Astrocyte of the spinal cord (primary cell): Measurements from ENCODE around the gene CAMK2D.

Source experiments
- DNase-seq: peaks from one replicate; pipeline ENCODE4 v3.0.0; 2011; ENCODE audit warnings: low read depth, low spot score
- H3K4me3 ChIP-seq: 2 replicates; pipeline ENCODE4 v1.5.1; 2011; ENCODE audit warnings: low read depth, mild to moderate bottlenecking, low read length, moderate library complexity
- in situ Hi-C: cut with HindIII; loops from 2 replicates; pipeline ENCODE4 v1.10.0; 2017; ENCODE audit warnings: low sequenced_read_pairs
- TF ChIP-seq, protein P1 (sequence below): IDR thresholded peaks from 2 replicates; pipeline ENCODE4 v1.5.1; 2012; ENCODE audit warnings: low read depth, mild to moderate bottlenecking, low read length, inconsistent platforms

The CAMK2D gene

GRCh38 chr4:113657586-113658233 is 103.8 kb downstream of the CAMK2D start:
- TF ChIP-seq, protein P1, sequence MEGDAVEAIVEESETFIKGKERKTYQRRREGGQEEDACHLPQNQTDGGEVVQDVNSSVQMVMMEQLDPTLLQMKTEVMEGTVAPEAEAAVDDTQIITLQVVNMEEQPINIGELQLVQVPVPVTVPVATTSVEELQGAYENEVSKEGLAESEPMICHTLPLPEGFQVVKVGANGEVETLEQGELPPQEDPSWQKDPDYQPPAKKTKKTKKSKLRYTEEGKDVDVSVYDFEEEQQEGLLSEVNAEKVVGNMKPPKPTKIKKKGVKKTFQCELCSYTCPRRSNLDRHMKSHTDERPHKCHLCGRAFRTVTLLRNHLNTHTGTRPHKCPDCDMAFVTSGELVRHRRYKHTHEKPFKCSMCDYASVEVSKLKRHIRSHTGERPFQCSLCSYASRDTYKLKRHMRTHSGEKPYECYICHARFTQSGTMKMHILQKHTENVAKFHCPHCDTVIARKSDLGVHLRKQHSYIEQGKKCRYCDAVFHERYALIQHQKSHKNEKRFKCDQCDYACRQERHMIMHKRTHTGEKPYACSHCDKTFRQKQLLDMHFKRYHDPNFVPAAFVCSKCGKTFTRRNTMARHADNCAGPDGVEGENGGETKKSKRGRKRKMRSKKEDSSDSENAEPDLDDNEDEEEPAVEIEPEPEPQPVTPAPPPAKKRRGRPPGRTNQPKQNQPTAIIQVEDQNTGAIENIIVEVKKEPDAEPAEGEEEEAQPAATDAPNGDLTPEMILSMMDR, result no peak

GRCh38 chr4:113653871-113654270 is 107.7 kb downstream of the CAMK2D start:
- DNase-seq, result no peak
- in situ Hi-C loops, result no loop called here
- TF ChIP-seq, protein P1, result no peak
- H3K4me3 ChIP-seq, result no peak overlapping the region

More at GRCh38 chr4:113657586-113658233, 103.8 kb downstream of the CAMK2D start:
- no peak overlapping the region for H3K4me3 ChIP-seq
- DNase-seq, result peak; percentile 52
- in situ Hi-C loops, result no loop called here

GRCh38 chr4:113646442-113646822 is 115.1 kb downstream of the CAMK2D start:
- TF ChIP-seq, protein P1, result no peak
- peak; percentile 30 for DNase-seq
- H3K4me3 ChIP-seq, result no peak overlapping the region
- in situ Hi-C loops, result no loop called here

- DNase-seq, result peak; percentile 75
- H3K4me3 ChIP-seq, result no peak overlapping the region
- in situ Hi-C loops, result no loop called here
- TF ChIP-seq, protein P1, result no peak
Observed at GRCh38 chr4:113645771-113646441, 115.6 kb downstream of the CAMK2D start.

GRCh38 chr4:113645288-113645687 is 116.2 kb downstream of the CAMK2D start:
- in situ Hi-C loops, result no loop called here
- TF ChIP-seq, protein P1, result no peak
- no peak for DNase-seq
- H3K4me3 ChIP-seq, result no peak overlapping the region

DNA sequence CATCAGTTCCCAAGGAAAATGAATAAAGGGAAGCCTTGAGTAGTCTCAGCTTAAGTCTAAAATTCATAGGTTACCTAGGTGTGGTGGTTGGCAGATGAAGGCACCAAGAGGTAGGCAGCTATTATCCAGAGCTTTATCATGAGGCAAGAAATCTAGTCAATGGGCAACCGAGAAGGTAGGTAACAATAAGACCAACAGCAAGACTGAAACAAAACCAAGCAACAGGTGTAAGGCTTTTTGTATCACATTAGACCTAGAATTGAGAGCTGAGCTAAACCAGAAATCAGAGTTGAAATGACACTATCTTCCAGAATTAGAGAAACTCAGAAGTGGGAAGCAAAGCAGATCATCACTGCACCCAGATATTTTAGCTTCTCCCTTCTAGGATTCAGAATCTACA is 117.1 kb downstream of the CAMK2D start:
- no peak for DNase-seq
- TF ChIP-seq, protein P1, result no peak
- no peak overlapping the region for H3K4me3 ChIP-seq
- in situ Hi-C loops, result no loop called here
